NCI-H524 (cell line): ENCODE measurements around the gene RTTN.

Experiments
- DNase-seq, 2 experiments: peaks; one replicate each; lab custom pipeline; 2025; lab: John Stamatoyannopoulos, UW

Gene RTTN

DNA sequence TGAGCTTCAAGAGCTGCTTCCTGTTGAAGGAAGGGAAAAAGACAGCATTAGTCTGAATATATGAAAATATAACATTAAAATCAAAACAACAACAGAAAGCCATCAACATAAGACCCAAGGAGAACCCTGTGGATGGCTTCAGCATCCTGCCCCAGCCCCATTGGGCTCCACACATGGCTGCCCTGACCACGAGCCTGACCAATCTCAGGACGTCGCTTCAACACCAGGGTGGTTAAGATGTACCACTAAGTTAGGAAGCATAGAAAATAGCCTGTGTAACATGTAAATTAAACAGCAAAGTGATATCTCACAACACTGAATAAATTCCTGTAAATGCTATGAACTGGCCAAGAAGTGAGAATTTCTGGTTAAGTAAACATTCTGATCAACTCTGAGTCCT is 180.7 kb downstream of the RTTN start:
- DNase-seq = no peak

- DNase-seq = peak in 1 of 2 experiments; percentile 57
Observed at GRCh38 chr18:70024093-70024492, 181.4 kb downstream of the RTTN start.

- DNase-seq = no peak
Observed at GRCh38 chr18:70022636-70023035, 182.9 kb downstream of the RTTN start.

GRCh38 chr18:70021498-70021897 is 184.0 kb downstream of the RTTN start:
- DNase-seq = no peak

DNA sequence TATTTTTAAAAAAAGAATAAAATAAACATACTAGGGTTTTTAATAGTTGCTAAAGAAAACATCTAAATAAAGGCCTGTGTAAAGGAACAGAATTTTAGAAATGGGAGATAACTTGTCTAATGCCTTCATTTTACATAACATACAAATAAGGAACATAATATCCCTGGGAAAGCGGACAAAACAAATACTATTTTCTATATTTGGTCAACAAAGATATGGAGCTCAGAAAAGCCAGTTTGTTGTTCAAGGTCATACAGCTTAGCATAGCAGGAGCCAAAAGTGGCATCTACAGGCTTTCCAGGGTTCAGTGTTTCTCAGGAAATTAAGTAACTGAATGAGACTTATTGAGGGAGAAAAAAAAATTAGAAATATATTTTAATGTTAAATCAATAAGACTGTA is 184.4 kb downstream of the RTTN start:
- no peak for DNase-seq

GRCh38 chr18:70019991-70020390 is 185.5 kb downstream of the RTTN start:
- no peak for DNase-seq

DNA sequence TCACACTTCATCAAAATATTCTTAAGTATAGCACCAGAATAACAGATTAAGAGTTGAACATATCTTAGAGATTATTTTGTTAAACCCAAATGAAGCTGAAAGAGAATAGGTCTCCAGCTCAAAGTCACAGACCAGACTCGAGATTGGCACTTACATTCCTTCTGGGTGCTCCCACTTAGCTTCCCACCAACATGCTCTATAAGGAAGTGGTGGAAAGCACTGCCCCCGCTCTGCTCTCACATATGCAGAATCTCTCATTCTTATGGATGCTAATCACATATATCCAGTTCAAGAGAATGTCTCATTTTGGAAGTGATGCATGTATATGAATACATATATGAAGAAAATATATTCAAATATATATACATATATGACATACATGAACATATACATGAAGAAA is 186.4 kb downstream of the RTTN start:
- no peak for DNase-seq

- no peak for DNase-seq
Observed at GRCh38 chr18:70015127-70015526, 190.4 kb downstream of the RTTN start.

DNA sequence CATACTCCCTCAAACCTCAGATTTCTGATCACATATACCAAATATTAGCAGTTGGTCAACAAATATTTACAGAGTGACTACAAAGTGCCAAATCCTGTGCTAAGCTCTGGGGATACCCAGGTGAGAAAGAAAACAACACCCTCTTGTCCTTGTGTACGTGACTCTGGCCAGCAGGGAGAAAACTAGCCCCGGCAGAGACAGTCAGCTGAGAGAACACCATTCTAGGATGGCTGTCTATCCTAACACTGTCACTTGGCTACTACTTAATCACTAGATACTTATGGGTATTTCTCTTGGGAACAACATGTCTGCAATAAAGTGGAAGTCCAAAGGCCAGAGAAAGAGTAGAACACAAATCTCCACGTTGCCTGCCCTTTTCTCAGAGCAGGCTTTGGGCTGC is 199.9 kb downstream of the RTTN start:
- DNase-seq = no peak

DNA sequence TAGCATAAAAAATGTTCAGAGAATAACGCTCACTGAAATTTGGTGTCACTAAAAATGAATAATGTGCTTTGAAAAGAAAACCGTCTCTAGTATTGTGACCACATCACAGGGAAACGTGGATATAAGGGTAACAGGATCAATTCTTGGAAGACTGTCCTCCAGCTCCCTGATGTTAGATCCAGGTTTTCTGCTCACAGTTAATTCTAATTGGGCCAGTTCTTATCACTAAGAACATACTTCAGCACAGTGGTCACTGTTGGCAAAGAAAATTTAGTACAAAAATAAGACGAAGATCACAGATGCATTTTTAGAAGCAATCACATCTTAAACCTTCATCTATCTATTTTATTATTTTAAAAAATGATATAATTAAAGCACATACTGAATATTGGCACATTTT is 200.8 kb downstream of the RTTN start:
- no peak for DNase-seq

GRCh38 chr18:69999656-70000055 is 205.8 kb downstream of the RTTN start:
- no peak for DNase-seq

GRCh38 chr18:69998523-69998987 is 206.9 kb downstream of the RTTN start:
- no peak for DNase-seq

- DNase-seq = no peak
Observed at GRCh38 chr18:69996951-69997798, 208.3 kb downstream of the RTTN start.

DNA sequence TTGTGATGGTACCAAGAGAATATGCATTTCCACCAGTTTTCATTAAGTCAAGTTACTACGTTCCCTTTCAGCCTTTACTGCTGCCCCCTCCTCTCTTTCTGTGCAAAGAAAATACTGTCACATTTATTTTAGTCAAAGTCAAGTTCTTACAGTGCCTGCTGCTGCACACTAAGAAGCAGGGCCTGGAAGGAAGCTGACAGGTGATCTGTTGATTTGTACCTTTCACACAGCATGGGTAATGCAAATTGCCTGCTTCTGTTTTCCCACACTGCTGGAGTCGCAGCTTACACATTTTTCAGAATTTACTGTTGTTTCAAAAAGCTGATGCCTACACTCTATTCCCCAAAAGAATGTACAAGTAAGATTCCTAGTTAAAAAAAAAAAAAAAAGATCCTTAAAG is 209.1 kb downstream of the RTTN start:
- no peak for DNase-seq

DNA sequence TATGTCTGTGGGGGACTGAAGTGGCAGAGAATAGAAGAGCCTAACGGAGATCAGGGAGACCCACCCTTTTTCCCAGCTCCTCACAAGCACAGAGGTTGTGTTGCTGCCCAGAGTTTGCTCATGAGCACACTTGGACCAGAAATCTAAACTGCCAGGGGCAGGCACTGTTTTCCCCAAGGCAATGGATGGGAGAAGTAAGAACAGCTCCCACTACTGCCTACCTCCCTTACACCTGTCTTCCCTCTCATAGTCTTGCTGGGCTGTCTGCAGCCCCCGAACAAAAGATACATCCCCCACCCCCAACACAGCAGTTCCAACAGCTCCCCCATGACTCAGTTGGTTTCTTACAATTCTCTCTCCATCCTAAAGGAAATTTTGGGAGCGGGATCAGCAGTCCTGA is 209.7 kb downstream of the RTTN start:
- DNase-seq = no peak

DNA sequence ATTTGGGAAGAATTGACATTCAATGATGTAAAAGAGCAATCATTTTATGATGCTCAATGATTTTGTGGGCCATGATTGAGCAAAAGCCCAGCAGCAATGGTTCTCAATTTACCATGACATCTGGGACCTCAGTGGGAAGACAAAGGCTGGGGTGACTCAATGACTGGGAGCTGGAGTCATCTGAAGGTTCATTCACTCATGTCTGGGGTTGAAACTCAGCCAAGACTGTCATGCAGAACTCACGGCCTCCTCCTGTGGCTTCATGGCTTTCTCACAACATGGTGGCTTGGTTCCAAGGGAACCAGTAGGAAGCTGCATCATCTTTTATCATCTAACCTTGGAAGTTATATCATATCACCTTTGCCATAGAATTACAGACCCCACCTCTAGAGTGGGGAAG is 212.7 kb downstream of the RTTN start:
- DNase-seq = no peak

DNA sequence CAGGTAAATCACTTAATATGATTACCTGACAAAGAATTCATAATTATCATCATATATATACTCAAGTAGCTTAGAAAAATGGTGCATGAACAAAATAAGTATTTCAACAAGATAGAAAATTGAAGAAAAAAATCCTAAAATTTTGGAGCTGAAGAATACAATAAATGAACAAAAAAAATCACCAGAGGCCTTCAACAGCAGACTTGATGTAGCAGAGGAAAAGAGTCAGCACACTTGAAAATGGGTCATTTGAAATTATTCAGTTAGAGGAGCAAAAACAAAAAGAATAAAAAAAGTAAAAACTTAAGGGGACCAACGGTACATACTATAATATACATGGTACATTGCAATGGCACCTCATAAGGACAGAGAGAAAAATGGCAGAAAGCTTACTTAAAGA is 217.6 kb downstream of the RTTN start:
- no peak for DNase-seq

- no peak for DNase-seq
Observed at GRCh38 chr18:69985239-69985638, 220.2 kb downstream of the RTTN start.

- DNase-seq = no peak
Observed at GRCh38 chr18:69982417-69982816, 223.1 kb downstream of the RTTN start.

GRCh38 chr18:69981948-69982347 is 223.5 kb downstream of the RTTN start:
- no peak for DNase-seq

- DNase-seq = no peak
Observed at GRCh38 chr18:69980982-69981804, 224.3 kb downstream of the RTTN start.

DNA sequence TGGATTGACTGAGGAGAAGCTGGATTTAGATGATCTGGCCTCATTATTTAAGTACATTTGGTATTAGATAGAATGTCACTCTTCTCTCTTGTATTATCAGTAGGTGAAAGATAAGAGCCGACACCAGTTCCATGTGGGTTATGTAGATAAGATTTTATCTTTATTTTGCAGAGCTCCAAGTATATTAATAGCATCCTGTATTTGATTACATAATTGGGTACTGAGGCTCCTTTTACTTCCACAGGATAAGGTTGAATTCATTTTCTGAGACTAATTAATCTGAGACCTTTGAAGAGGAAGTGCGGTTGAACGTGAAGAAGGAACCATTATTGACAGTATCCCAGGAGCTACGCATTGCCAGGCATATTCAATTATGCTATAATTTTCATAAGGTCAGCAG is 225.0 kb downstream of the RTTN start:
- DNase-seq = no peak
